NCI-H345 treated with DMSO at 0.1 percent for 48 hours (cell line): ENCODE data around the gene IL20RB.
"Not testable (repeated sequence)": the region's sequence is repeated elsewhere in the genome, so short reads cannot be mapped to it uniquely, and the experiment has no call there.

Source experiments
- DNase-seq: peaks from one replicate; lab custom pipeline; 2025; ENCODE audit not compliant: unreplicated experiment; lab: John Stamatoyannopoulos, UW

Gene IL20RB

GRCh38 chr3:136943436-136943835 is 14.3 kb upstream of the IL20RB start:
- DNase-seq, result no peak

GRCh38 chr3:136946978-136947377 is 10.8 kb upstream of the IL20RB start:
- no peak for DNase-seq

- no peak for DNase-seq
These were observed 10.3 kb upstream of the IL20RB start for GRCh38 chr3:136947477-136947876.

- DNase-seq, result no peak
These were observed 8.6 kb upstream of the IL20RB start for GRCh38 chr3:136949146-136949545.

- no peak for DNase-seq
These were observed 8.1 kb upstream of the IL20RB start for GRCh38 chr3:136949708-136950107.

DNA sequence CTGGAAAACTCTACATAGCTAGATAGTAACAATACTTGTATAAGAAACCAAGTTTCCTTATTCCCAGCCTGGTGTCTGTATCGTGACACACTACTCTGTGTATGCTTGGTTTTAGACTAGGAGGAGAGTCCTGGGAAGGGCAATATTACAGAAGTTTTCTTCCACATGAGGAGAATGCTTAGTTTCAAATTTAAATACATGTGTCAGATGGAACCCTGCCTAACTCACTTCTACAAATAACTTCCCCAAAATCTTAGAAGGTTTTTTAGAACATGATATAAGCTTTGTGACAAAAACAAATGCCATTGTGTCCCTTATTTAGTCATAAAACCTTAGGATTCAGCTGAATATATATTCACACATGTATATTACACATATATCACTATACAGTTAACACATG is 7.2 kb upstream of the IL20RB start:
- no peak for DNase-seq

- no peak for DNase-seq
These were observed 5.5 kb upstream of the IL20RB start for GRCh38 chr3:136952292-136952691.

GRCh38 chr3:136954251-136954650 is 3.5 kb upstream of the IL20RB start:
- no peak for DNase-seq

DNA sequence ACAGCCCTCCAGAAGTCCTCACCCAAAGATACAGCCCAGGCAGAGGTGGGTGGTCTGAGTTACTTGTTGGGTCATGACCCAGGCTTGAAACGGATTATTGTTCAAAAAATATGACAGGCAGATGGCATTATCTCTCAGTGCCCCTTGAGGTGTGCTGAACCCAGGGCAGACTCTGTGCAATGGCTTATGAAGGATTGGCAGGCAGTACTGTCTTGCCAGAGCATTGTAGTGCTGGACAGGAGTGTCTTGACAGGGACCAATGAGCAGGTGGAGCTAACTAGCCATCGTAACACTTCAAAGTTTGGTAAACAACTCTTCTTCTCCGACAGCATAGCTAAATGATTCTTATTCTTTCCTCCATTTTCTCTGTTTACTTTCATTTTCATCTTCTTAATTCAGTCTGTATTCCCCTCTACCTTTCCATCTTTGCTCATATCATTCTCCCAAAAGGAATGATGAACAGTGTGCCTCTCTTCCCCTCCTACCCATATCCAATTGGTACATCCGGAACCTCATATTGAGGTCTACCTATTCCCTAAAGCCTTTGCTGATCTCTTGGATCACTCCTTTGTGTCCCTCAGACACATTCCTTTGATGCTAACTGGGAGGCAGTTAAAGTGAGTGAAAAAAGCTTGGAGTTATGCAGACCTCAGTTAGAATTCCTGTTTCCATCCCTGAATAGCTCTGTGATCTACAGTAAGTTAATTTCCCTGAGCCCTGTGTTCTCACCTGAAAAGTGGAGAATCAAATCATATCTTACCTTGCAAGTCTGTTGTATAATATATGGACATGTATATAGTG is 2.6 kb upstream of the IL20RB start:
- no peak for DNase-seq

DNA sequence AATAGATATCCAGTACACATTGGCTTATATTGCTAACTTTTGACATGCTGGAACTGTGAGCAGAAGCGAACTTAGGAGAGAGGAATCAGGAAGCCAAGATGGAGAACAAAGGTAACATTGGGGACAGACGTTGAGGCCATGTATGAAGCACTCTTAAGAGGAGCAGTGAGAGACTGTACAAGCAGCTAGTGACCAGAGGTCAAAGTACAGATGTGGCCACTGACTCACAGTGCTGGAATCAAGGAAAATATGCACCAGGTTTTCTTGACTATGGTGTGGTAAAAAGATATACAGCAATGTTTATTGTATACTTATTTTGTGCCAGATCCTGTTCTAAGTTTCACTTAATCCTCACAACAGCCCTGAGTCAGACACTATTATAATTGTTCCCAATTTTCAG is 2.0 kb upstream of the IL20RB start:
- no peak for DNase-seq

GRCh38 chr3:136956971-136957370 is 812 bp upstream of the IL20RB start:
- DNase-seq, result no peak

- DNase-seq, result no peak
These were observed 1.2 kb downstream of the IL20RB start for GRCh38 chr3:136958939-136959338.

DNA sequence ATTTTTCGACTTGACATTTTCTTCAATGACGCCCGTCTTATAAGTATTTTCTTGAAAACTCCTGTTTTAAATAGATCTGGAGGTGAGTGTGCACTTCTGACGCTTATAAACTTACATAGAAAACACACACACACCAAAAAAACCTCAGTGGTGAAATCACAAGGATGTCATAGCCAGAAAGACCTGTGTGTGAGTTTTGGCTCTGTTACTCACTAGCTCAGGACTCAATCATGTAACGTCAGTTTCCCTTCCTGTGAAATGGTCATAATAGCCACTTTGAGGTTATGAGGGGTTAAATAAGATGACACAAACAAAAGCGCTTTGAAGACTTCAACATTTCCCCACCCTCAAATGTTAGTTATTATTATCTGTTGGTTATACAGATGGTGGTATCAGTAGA is 1.8 kb downstream of the IL20RB start:
- DNase-seq, result no peak

GRCh38 chr3:136960838-136961836 is 3.4 kb downstream of the IL20RB start:
- no peak for DNase-seq

DNA sequence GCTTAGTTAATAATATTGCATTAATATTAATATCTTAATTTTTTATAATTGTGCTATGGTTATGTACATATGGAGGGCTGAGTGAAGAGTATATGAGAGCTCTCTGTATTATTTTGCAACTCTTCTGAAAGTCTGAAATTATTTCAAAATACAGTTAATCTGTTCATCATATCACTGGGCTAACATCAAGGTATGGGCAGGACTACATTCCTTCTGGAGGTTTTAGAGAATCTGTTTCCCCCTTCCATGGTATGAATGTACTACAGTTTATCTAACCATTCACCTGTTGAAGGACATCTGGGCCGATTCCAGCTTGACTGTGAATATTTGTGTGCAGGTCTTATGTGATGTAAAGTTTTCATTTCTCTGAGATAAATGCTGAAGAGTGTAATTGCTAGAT is 5.1 kb downstream of the IL20RB start:
- no peak for DNase-seq

DNA sequence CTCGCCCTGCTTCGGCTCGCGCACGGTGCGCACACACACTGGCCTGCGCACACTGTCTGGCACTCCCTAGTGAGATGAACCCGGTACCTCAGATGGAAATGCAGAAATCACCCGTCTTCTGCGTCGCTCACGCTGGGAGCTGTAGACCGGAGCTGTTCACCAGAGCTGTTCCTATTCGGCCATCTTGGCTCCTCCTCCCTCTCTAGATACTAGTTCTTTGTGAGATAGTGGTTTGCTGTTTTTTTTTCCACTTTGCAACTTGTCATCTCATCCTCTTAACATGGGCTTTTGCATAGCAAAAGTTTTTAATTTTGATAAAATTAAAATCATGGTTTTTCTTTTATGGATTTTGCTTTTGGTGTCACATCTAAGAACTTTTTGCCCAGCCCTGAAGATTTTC is 11.8 kb downstream of the IL20RB start:
- DNase-seq, result not testable (repeated sequence)

GRCh38 chr3:136973352-136973751 is 15.6 kb downstream of the IL20RB start:
- no peak for DNase-seq

GRCh38 chr3:136974670-136975069 is 16.9 kb downstream of the IL20RB start:
- no peak for DNase-seq

DNA sequence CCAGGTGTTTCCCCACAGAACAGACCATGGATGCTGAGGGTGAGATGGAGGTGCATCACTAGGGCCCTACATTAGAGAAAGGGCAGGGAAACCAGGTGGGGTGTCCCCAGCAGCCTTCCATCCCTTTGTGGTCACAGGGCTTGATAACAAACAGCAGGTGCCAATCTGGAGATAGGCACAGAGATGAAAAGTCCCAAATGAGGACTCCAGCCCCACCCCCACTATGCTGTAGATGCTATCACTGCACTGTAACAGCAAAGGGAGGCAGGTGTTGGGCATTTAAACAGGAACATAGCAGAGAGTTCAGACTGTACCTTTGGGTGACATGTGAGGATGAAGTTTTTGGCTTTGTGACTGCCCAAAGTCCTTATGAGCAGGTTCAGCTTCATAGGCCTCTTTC is 21.4 kb downstream of the IL20RB start:
- no peak for DNase-seq

GRCh38 chr3:136979684-136980083 is 21.9 kb downstream of the IL20RB start:
- DNase-seq, result no peak

DNA sequence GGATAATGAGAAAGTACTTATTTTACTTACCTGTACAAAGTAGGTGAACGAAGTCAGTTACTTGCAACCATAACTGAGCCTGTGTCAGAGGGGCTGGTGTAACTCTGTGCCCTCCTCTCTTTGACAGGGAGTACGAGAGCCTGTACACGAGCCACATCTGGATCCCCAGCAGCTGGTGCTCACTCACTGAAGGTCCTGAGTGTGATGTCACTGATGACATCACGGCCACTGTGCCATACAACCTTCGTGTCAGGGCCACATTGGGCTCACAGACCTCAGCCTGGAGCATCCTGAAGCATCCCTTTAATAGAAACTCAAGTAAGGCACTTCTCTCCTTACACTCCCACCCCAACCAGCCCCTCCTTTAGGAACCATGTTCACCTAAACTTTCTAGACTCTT is 24.2 kb downstream of the IL20RB start:
- DNase-seq, result no peak

DNA sequence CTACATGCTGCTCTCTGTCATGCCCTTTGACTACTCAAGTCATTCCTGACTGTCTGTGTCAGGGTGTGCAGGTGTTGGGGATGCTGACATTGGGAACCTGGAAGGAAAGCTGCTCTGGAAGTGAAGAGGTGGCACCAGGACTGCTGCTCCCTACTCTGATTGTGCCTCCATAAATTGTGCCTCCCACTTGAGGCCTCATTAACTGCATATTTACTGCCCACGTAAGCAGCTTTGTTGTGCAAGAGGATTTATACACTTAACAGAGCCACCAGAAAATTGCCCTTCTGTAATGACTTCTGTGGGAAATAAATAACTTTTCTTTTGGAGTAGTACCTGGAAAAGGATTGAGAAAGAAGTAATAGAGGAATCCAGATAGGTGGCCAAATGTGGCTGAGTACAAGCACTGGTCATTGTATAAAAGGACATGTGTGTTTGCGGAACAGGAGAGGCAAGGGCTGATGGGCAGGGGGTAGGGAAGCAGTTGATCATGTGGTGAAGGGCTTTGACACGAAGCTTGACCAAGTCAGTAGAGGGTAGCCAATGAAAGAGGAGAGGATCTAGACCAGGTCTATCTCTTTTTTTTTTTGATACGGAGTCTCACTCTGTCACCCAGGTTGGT is 24.8 kb downstream of the IL20RB start:
- no peak for DNase-seq
